ENCODE measurements around the gene C1S. TPM values are rescaled to one million over a fixed set of nuclear protein-coding genes. Genes with fewer than 3 reads are reported as not detected.

C1S gene
- total RNA-seq, 1 donor from 2014 or later: 541 TPM

GRCh38 chr12:7096006-7096932 is 35.8 kb downstream of the C1S start:
- no peaks in the 10 kb centered on the region for H3K9me3 ChIP-seq

GRCh38 chr12:7096979-7097378 is 36.5 kb downstream of the C1S start:
- DNase-seq (ENCODE audit: extremely low spot score in 2 of 2): no peak
- peaks cover 17% of the 10 kb centered on the region for H3K4me1 ChIP-seq
- H3K4me3 ChIP-seq: no peak overlapping the region
- no peak overlapping the region for H3K27ac ChIP-seq
- intact Hi-C loops (cut with DNase I): no loop called here
- TF ChIP-seq POLR2AphosphoS5 (IDR thresholded peaks at IDR 0.05; ENCODE audit: insufficient read depth in 1 of 2, low read depth in 1 of 2) (no peak), CTCF (IDR thresholded peaks at IDR 0.05) (no peak), POLR2A (IDR thresholded peaks at IDR 0.05) (no peak)
- H3K9me3 ChIP-seq: no peaks in the 10 kb centered on the region
- H3K36me3 ChIP-seq: peaks cover 0 to 4% of the 10 kb centered on the region in 2 donors
- no peaks in the 10 kb centered on the region for H3K27me3 ChIP-seq

More at GRCh38 chr12:7096006-7096932, 35.8 kb downstream of the C1S start:
- Histone ChIP-seq H3K36me3 (no peaks in the 10 kb centered on the region), H3K27me3 (no peaks in the 10 kb centered on the region), H3K27ac (no peak overlapping the region), H3K4me3 (no peak overlapping the region), H3K4me1 (peaks cover 24% of the 10 kb centered on the region)
- DNase-seq (ENCODE audit: extremely low spot score in 2 of 2): no peak
- intact Hi-C loops (cut with DNase I): no loop called here
- TF ChIP-seq POLR2AphosphoS5 (IDR thresholded peaks at IDR 0.05; ENCODE audit: insufficient read depth in 1 of 2, low read depth in 1 of 2) (peak in 1 of 2 donors; percentile 26), CTCF (IDR thresholded peaks at IDR 0.05) (no peak)

- Histone ChIP-seq H3K4me1 (no peaks in the 10 kb centered on the region), H3K4me3 (no peak overlapping the region), H3K27ac (no peak overlapping the region), H3K27me3 (no peaks in the 10 kb centered on the region), H3K36me3 (peaks cover 0 to 8% of the 10 kb centered on the region in 2 donors), H3K9me3 (no peaks in the 10 kb centered on the region)
- TF ChIP-seq POLR2AphosphoS5 (IDR thresholded peaks at IDR 0.05; ENCODE audit: insufficient read depth in 1 of 2, low read depth in 1 of 2) (no peak), CTCF (IDR thresholded peaks at IDR 0.05) (no peak), POLR2A (IDR thresholded peaks at IDR 0.05) (no peak)
- intact Hi-C loops (cut with DNase I): no loop called here
- no peak for DNase-seq (ENCODE audit: extremely low spot score in 2 of 2)
Measured at GRCh38 chr12:7099290-7099996, 38.9 kb downstream of the C1S start.

GRCh38 chr12:7100239-7100638 is 39.7 kb downstream of the C1S start:
- H3K4me1 ChIP-seq: no peaks in the 10 kb centered on the region
- peaks cover 0 to 8% of the 10 kb centered on the region in 2 donors for H3K36me3 ChIP-seq
- no peak overlapping the region for H3K4me3 ChIP-seq
- no peak for TF ChIP-seq CTCF (IDR thresholded peaks at IDR 0.05)
- TF ChIP-seq POLR2A (IDR thresholded peaks at IDR 0.05): no peak
- TF ChIP-seq POLR2AphosphoS5 (IDR thresholded peaks at IDR 0.05; ENCODE audit: insufficient read depth in 1 of 2, low read depth in 1 of 2): no peak
- no peak for DNase-seq (ENCODE audit: extremely low spot score in 2 of 2)
- H3K9me3 ChIP-seq: no peaks in the 10 kb centered on the region
- H3K27me3 ChIP-seq: no peaks in the 10 kb centered on the region
- intact Hi-C loops (cut with DNase I): no loop called here
- H3K27ac ChIP-seq: no peak overlapping the region

Measured in vagina (tissue), 2 donors.